GM18505 (cell line): ENCODE measurements around the gene KCNIP2.

Experiments used
- ATAC-seq: cut with Tn5 transposase; IDR thresholded peaks from one replicate; pipeline ENCODE4 v1.9.1; 2021; ENCODE audit not compliant: unreplicated experiment
- POLR2A ChIP-seq: IDR thresholded peaks from 4 replicates; pipeline ENCODE4 v1.6.1; 2011; ENCODE audit warnings: borderline replicate concordance; ENCODE audit not compliant: insufficient read depth, insufficient read length; ENCODE audit errors: extremely low read depth

KCNIP2 gene

GRCh38 chr10:101780818-101781654 is 62.6 kb downstream of the KCNIP2 start:
- no peak for TF ChIP-seq POLR2A
- ATAC-seq: no peak

DNA sequence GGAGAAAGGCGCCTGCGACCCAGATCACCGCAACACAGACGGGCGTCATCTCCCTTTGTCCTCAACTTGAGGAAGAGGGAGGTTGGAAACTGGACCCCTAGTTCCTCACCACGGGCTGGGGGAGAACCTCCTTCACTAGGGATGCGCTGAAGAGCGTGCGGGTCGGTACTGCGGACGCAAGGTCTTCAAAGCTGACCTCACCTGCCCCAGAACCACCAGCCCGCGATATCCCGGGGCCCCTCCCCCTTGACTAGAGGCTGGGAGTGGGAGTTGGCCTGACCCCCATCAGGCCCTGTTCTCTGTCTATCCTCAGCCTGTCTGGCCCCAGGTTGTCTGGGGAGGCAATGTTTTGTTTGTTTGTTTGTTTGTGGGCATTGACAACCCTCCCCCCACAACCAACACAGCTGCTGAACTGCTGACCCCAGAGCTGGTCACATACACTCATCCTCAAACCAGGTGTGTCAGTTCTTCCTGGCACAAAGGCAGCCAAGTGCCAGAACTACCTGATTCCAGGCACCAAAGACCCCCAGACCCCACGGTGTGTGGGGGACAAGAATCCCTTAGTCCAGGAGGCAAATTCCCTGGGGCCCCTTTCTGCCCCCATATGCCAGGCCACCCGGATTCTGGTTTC is 63.3 kb downstream of the KCNIP2 start:
- TF ChIP-seq POLR2A: no peak
- ATAC-seq: no peak

GRCh38 chr10:101779544-101780186 is 63.9 kb downstream of the KCNIP2 start:
- no peak for ATAC-seq
- no peak for TF ChIP-seq POLR2A

DNA sequence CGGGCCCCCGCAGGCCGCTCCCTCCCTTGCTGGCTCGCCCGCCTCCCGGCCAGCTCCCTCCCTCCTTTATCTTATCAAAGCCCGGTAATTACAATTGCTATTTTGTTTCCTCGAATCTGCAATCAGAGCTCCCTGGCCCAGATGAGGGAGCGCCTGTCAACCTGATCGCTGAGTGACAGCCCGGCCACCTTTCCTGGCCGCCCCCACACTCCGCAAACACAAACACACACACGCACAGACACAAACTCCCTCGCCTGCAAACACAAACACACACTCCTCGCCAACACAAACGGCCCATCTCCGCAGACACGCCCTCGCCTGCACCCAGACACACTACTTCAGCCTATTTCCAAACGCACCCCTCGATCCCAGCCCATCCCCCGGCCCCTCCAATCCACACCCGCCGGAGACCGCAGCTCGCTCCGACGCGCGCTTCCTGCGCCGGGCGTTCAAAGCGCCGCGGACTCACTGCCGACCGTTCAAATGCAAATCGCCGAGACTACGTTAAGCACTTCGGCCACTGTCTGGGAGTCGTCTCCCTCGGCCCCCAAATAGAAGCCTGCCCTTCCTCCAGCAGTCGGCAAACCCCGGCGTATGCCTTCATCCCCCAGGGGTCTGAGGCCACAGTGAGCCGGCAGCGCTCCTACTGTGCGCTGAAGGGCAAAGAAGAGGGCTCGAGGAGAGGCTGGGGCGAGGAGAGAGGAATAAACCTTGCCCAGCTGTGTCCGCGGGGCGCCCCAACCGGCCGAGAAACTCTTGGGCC is 64.6 kb downstream of the KCNIP2 start:
- no peak for ATAC-seq
- no peak for TF ChIP-seq POLR2A

DNA sequence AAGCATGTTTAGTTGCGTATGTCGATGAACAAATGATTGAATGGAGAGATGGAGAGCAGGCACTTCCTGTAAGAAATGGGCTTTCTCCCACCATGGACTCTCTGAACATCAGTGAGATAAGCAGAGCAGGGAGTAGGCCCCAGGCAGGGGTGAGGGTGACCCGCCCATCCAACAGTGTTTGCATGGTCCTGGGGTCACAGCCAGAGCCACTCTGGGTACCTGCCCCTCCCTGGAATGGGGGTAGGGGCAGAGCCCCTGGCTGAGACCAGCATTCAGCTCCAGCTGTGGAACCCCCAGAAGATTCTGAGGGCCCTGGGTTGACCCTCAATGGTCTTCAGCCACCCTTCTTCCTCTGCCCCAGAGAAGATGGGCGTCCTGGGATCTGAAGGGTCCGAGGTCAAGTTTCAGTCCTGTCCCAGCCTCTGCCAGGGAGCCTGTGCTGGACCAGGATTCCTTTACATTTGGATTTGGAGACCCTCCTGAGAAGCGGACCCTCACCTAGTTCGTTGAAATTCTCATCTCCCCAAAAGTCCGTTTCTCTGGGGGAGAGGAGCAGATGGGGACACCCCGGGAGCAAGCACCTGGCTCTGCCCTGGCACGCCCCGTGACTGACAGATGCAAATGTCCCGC is 65.3 kb downstream of the KCNIP2 start:
- no peak for TF ChIP-seq POLR2A
- no peak for ATAC-seq

DNA sequence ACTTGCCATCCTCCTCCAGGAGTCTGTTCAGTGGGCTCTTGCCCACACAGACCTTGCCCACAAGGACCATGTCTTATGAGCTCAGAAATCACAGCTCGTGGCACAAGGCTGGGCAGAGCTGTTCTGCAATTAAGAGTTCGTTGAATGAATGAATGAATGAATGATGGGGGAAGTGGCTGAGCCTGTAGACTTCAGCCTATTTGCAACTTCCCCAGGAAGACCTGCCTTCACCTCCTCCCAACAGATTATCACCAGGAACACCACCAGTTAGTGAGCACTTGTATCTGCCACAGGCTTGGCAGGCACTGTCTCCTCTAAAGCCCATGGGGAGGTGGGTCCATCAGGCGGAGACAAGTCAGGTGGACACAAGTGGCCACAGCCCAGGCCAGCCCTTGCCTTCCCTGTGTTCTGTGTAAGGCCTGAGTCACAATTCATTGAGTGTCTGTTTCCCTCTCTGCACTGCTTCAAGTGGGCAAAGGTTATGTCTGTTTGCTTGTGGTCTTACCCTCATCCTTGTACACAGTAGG is 65.9 kb downstream of the KCNIP2 start:
- TF ChIP-seq POLR2A: no peak
- ATAC-seq: no peak

- ATAC-seq: no peak
- no peak for TF ChIP-seq POLR2A
Observed at GRCh38 chr10:101776161-101776817, 67.3 kb downstream of the KCNIP2 start.
